GM19238 (cell line): ENCODE data around the gene TIGD1.
A peak's percentile ranks its signal among the peaks of the same experiment; 100 is the strongest.

Source experiments
- DNase-seq: peaks from one replicate; pipeline ENCODE4 v3.0.0; 2011; ENCODE audit warnings: low spot score; ENCODE audit not compliant: insufficient read length

The TIGD1 gene

GRCh38 chr2:232523682-232524597 lies 26.4 kb downstream of the TIGD1 start:
- no peak for DNase-seq

- DNase-seq = no peak
Observed at GRCh38 chr2:232523402-232523681, 27.0 kb downstream of the TIGD1 start.

GRCh38 chr2:232522623-232523401 lies 27.5 kb downstream of the TIGD1 start:
- DNase-seq = no peak

- DNase-seq = peak; percentile 82
Observed at GRCh38 chr2:232521959-232522622, 28.3 kb downstream of the TIGD1 start.

GRCh38 chr2:232521098-232521497 lies 29.3 kb downstream of the TIGD1 start:
- DNase-seq = no peak

- no peak for DNase-seq
Observed at GRCh38 chr2:232520489-232520888, 29.9 kb downstream of the TIGD1 start.

GRCh38 chr2:232519581-232520438 lies 30.5 kb downstream of the TIGD1 start, which contains the start of gene PRSS56:
Gene PRSS56 (plus strand): TSS chr2:232520388. CDS start chr2:232520599, 211 bp downstream.
- DNase-seq = no peak

- no peak for DNase-seq
Observed at GRCh38 chr2:232518844-232519243, 31.5 kb downstream of the TIGD1 start.

- no peak for DNase-seq
Observed at GRCh38 chr2:232516551-232516950, 33.8 kb downstream of the TIGD1 start.

GRCh38 chr2:232515639-232516038 lies 34.7 kb downstream of the TIGD1 start:
- DNase-seq = no peak

- DNase-seq = no peak
Observed at GRCh38 chr2:232513353-232513752, 37.0 kb downstream of the TIGD1 start.

- DNase-seq = no peak
Observed at GRCh38 chr2:232512602-232513001, 37.8 kb downstream of the TIGD1 start.

GRCh38 chr2:232511336-232511890 lies 38.9 kb downstream of the TIGD1 start:
- no peak for DNase-seq

- DNase-seq = no peak
Observed at GRCh38 chr2:232508251-232508650, 42.1 kb downstream of the TIGD1 start.

- DNase-seq = no peak
Observed at GRCh38 chr2:232506709-232507108, 43.6 kb downstream of the TIGD1 start.

- no peak for DNase-seq
Observed at GRCh38 chr2:232505856-232506255, 44.5 kb downstream of the TIGD1 start.

GRCh38 chr2:232504438-232504837 lies 45.9 kb downstream of the TIGD1 start:
- no peak for DNase-seq

GRCh38 chr2:232503809-232504323 lies 46.5 kb downstream of the TIGD1 start:
- no peak for DNase-seq

- no peak for DNase-seq
Observed at GRCh38 chr2:232502911-232503808, 47.2 kb downstream of the TIGD1 start.
